Measurements from ENCODE around the gene CTIF. TPM values are rescaled to one million over a fixed set of nuclear protein-coding genes. Genes with fewer than 3 reads are reported as not detected.
A peak's percentile ranks its signal among the peaks of the same experiment; 100 is the strongest.

CTIF gene
- polyA plus RNA-seq, 1 donor from 2014 or later = 50.2 TPM

DNA sequence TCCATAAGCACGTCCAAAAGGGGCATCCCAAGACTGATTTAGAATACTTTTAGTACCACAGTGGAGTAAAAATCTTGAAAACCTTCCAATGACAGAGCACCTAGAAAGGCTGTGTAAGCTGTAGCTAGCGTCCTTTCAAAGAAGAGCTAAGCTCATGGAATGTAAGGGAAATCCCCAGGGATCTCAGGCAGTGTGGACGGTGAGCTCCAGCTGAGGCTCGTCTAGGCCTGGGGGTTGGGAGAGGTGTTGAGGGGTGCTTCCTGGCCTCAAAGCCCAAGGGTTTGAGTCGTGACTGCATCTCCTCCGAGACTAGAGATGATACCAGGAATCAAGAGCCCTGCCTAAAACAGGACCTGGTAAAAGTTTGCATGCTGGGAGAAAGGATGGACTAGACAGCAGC lies 7.6 kb downstream of the CTIF start:
- Histone ChIP-seq H3K27ac (ENCODE audit: low read length) (peak overlapping the region; percentile 43), H3K9me3 (ENCODE audit: low read length) (no peaks in the 10 kb centered on the region), H3K4me3 (ENCODE audit: low read length) (peak overlapping the region; percentile 54), H3K79me2 (replicated peaks; ENCODE audit: insufficient read depth, low read length) (peaks cover 94% of the 10 kb centered on the region), H3K36me3 (ENCODE audit: insufficient read depth, low read length) (no peaks in the 10 kb centered on the region), H3K27me3 (ENCODE audit: insufficient read depth, low read depth, low read length) (no peaks in the 10 kb centered on the region), H3K9ac (ENCODE audit: low read length) (peak overlapping the region; percentile 41), H3K9me2 (ENCODE audit: insufficient read depth, low read length) (no peaks in the 10 kb centered on the region), H3K4me2 (ENCODE audit: low read length) (no peak overlapping the region), H3F3A (ENCODE audit: insufficient read depth, low read length, poor library complexity, severe bottlenecking) (no peaks in the 10 kb centered on the region), H2AFZ (ENCODE audit: low read depth, low read length) (no peak overlapping the region), H4K20me1 (ENCODE audit: insufficient read depth) (peaks cover 15% of the 10 kb centered on the region)
- TF ChIP-seq MXI1 (conservative IDR thresholded peaks at IDR 0.05; ENCODE audit: poor library complexity, severe bottlenecking) = no peak
- TF ChIP-seq EZH2 (IDR thresholded peaks at IDR 0.05; ENCODE audit: borderline replicate concordance, insufficient read depth, low read length, poor library complexity, severe bottlenecking) = no peak
- no peak for TF ChIP-seq EP300 (conservative IDR thresholded peaks at IDR 0.05; ENCODE audit: poor library complexity, severe bottlenecking)
- TF ChIP-seq, protein P1, sequence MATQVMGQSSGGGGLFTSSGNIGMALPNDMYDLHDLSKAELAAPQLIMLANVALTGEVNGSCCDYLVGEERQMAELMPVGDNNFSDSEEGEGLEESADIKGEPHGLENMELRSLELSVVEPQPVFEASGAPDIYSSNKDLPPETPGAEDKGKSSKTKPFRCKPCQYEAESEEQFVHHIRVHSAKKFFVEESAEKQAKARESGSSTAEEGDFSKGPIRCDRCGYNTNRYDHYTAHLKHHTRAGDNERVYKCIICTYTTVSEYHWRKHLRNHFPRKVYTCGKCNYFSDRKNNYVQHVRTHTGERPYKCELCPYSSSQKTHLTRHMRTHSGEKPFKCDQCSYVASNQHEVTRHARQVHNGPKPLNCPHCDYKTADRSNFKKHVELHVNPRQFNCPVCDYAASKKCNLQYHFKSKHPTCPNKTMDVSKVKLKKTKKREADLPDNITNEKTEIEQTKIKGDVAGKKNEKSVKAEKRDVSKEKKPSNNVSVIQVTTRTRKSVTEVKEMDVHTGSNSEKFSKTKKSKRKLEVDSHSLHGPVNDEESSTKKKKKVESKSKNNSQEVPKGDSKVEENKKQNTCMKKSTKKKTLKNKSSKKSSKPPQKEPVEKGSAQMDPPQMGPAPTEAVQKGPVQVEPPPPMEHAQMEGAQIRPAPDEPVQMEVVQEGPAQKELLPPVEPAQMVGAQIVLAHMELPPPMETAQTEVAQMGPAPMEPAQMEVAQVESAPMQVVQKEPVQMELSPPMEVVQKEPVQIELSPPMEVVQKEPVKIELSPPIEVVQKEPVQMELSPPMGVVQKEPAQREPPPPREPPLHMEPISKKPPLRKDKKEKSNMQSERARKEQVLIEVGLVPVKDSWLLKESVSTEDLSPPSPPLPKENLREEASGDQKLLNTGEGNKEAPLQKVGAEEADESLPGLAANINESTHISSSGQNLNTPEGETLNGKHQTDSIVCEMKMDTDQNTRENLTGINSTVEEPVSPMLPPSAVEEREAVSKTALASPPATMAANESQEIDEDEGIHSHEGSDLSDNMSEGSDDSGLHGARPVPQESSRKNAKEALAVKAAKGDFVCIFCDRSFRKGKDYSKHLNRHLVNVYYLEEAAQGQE (IDR thresholded peaks at IDR 0.05; ENCODE audit: borderline replicate concordance) = no peak
- no peak for TF ChIP-seq POLR2AphosphoS5 (IDR thresholded peaks at IDR 0.05)

- Histone ChIP-seq H3K9me3 (ENCODE audit: low read length) (no peaks in the 10 kb centered on the region), H4K20me1 (ENCODE audit: insufficient read depth) (peaks cover 10% of the 10 kb centered on the region), H3K9ac (ENCODE audit: low read length) (no peak overlapping the region), H2AFZ (ENCODE audit: low read depth, low read length) (no peak overlapping the region), H3K9me2 (ENCODE audit: insufficient read depth, low read length) (no peaks in the 10 kb centered on the region), H3K79me2 (replicated peaks; ENCODE audit: insufficient read depth, low read length) (peaks cover 86% of the 10 kb centered on the region), H3F3A (ENCODE audit: insufficient read depth, low read length, poor library complexity, severe bottlenecking) (no peaks in the 10 kb centered on the region), H3K27me3 (ENCODE audit: insufficient read depth, low read depth, low read length) (no peaks in the 10 kb centered on the region), H3K4me3 (ENCODE audit: low read length) (no peak overlapping the region), H3K36me3 (ENCODE audit: insufficient read depth, low read length) (no peaks in the 10 kb centered on the region), H3K27ac (ENCODE audit: low read length) (no peak overlapping the region), H3K4me2 (ENCODE audit: low read length) (no peak overlapping the region)
- TF ChIP-seq POLR2AphosphoS5 (IDR thresholded peaks at IDR 0.05) (no peak), EP300 (conservative IDR thresholded peaks at IDR 0.05; ENCODE audit: poor library complexity, severe bottlenecking) (no peak), RAD21 (conservative IDR thresholded peaks at IDR 0.05) (no peak), MXI1 (conservative IDR thresholded peaks at IDR 0.05; ENCODE audit: poor library complexity, severe bottlenecking) (no peak)
Observed at GRCh38 chr18:48547531-48547981, 8.7 kb downstream of the CTIF start.

DNA sequence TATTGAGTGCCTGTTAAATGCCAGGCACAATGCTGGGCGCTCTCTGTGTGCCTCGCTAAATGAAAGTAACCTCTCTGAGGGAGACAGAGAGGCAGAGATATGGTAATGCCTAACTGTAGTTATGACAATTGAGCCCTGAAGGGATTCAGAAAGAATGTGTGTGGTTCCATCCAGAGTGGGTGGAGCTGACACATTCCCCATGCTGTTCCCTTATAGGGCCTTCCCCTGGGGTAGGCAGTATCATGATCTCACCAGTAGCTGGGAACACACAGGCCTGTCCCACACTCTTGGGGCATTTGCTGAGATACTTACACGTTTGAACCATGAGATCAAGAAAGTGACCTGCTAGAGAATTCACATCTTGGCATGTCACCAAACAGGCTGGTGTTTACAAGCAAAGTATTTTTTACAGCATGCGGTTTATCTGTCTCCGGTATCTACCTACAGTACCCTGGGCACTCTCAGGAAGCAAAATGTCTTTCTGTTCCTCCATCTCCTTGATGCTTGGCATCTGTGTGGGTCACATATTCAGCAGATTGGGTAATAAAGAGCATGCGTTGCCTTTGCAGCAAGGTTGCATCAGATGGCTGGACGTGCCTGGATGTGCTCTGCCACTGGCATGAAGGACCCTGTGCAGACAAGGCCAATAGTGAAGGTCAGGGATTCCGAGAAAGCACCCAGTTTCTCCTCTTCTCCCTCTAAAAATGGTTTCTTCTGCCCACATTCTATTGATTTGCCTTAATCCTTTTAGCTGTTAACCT lies 9.4 kb downstream of the CTIF start:
- Histone ChIP-seq H3K9ac (ENCODE audit: low read length) (no peak overlapping the region), H3K4me2 (ENCODE audit: low read length) (no peak overlapping the region), H3F3A (ENCODE audit: insufficient read depth, low read length, poor library complexity, severe bottlenecking) (no peaks in the 10 kb centered on the region), H4K20me1 (ENCODE audit: insufficient read depth) (peaks cover 9% of the 10 kb centered on the region), H3K36me3 (ENCODE audit: insufficient read depth, low read length) (no peaks in the 10 kb centered on the region), H3K9me3 (ENCODE audit: low read length) (no peaks in the 10 kb centered on the region), H2AFZ (ENCODE audit: low read depth, low read length) (no peak overlapping the region), H3K4me3 (ENCODE audit: low read length) (no peak overlapping the region), H3K9me2 (ENCODE audit: insufficient read depth, low read length) (no peaks in the 10 kb centered on the region), H3K27me3 (ENCODE audit: insufficient read depth, low read depth, low read length) (no peaks in the 10 kb centered on the region), H3K27ac (ENCODE audit: low read length) (no peak overlapping the region), H3K79me2 (replicated peaks; ENCODE audit: insufficient read depth, low read length) (peaks cover 79% of the 10 kb centered on the region)
- no peak for TF ChIP-seq RAD21 (conservative IDR thresholded peaks at IDR 0.05)
- no peak for TF ChIP-seq POLR2AphosphoS5 (IDR thresholded peaks at IDR 0.05)
- TF ChIP-seq SMC3 (conservative IDR thresholded peaks at IDR 0.05; ENCODE audit: poor library complexity) = no peak
- no peak for TF ChIP-seq EP300 (conservative IDR thresholded peaks at IDR 0.05; ENCODE audit: poor library complexity, severe bottlenecking)

Measured in neural cell (in vitro differentiated cells).